ENCODE measurements around the gene CLEC6A.

The CLEC6A gene

DNA sequence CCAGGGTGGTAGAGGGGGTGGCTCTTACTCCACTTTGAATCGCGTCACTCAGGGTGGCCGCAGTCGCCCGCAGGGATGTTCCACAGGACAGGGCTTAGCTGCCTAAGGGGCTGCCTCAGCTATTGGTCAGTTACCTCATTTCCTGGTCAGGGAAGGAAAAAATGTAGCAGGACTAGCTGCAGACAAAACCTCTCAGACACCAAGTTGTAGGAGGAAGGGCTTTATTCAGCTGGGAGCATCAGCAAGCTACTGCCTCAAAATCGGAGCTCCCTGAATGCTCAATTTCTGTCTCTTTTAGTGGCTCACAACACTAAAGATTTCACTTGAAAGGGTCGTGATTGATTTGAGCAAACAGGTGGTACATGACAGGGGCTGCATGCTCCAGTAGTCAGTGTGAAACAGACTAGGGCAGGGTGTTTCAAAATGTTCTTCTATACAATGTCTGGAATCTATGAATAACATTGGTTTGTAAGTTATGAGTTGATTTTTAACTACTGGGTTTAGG lies 6.4 kb upstream of the CLEC6A start:
- DNase-seq = no peak
- no peaks in the 10 kb centered on the region for H3K9me3 ChIP-seq (ENCODE audit: severe bottlenecking)

DNA sequence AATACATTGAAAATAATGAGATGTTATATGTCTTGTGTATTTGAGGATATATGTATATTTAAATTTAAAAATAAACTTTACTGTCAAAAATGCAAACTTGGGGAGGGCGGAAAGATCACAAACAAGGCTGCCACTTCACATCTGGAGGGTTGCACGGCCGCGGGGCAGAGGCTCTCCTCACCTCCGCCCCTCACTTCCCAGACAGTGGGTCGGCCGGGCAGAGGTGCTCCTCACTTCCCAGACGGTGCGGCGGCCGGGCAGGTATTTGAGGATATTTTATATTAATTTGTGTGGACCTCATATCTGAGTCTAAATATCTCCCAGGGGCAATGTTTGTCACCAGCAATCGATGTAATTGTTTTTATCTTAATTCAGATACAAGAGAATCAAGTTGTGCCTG lies 3.7 kb upstream of the CLEC6A start:
- no peak overlapping the region for H3K4me3 ChIP-seq (ENCODE audit: low read depth, low read length)
- TF ChIP-seq, protein P1, sequence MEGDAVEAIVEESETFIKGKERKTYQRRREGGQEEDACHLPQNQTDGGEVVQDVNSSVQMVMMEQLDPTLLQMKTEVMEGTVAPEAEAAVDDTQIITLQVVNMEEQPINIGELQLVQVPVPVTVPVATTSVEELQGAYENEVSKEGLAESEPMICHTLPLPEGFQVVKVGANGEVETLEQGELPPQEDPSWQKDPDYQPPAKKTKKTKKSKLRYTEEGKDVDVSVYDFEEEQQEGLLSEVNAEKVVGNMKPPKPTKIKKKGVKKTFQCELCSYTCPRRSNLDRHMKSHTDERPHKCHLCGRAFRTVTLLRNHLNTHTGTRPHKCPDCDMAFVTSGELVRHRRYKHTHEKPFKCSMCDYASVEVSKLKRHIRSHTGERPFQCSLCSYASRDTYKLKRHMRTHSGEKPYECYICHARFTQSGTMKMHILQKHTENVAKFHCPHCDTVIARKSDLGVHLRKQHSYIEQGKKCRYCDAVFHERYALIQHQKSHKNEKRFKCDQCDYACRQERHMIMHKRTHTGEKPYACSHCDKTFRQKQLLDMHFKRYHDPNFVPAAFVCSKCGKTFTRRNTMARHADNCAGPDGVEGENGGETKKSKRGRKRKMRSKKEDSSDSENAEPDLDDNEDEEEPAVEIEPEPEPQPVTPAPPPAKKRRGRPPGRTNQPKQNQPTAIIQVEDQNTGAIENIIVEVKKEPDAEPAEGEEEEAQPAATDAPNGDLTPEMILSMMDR (IDR thresholded peaks at IDR 0.05; ENCODE audit: low read depth, low read length) = no peak
- H3K36me3 ChIP-seq = no peaks in the 10 kb centered on the region
- no peaks in the 10 kb centered on the region for H3K27me3 ChIP-seq (ENCODE audit: insufficient read depth, low read depth, severe bottlenecking)
- H3K9me3 ChIP-seq (ENCODE audit: severe bottlenecking) = no peaks in the 10 kb centered on the region
- DNase-seq = no peak
- H3K27ac ChIP-seq = no peak overlapping the region

More for the DNA sequence above, 6.4 kb upstream of the CLEC6A start:
- Histone ChIP-seq H3K27ac (no peak overlapping the region), H3K27me3 (ENCODE audit: insufficient read depth, low read depth, severe bottlenecking) (no peaks in the 10 kb centered on the region), H3K36me3 (no peaks in the 10 kb centered on the region), H3K4me3 (ENCODE audit: low read depth, low read length) (no peak overlapping the region)
- TF ChIP-seq, protein P1 (IDR thresholded peaks at IDR 0.05; ENCODE audit: low read depth, low read length) = no peak

DNA sequence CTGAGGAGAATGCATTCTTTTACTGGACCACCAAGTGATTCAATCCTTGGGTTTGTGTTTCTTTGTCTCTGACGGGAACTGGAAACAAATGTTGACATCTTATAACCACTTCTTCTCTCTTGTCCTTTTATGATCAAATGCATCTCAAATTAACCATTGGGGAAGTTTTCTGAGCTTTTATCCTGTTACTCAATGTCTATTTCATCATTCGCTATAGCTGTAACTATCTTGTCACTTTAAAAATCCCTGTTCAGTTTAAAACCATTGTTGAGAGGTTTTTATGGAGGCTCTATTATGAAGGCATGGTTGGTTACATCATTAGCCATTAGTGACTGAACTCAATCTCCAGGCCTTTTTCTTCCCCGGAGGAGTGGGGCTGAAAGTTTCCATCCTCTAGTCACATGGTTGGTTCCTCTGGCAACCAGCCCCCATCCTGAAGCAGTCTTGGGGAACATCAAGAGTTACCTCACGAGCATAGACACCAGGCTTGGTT lies 2.7 kb upstream of the CLEC6A start:
- Histone ChIP-seq H3K9me3 (ENCODE audit: severe bottlenecking) (no peaks in the 10 kb centered on the region), H3K36me3 (no peaks in the 10 kb centered on the region), H3K4me3 (ENCODE audit: low read depth, low read length) (no peak overlapping the region), H3K27me3 (ENCODE audit: insufficient read depth, low read depth, severe bottlenecking) (no peaks in the 10 kb centered on the region), H3K27ac (no peak overlapping the region)
- no peak for DNase-seq
- TF ChIP-seq, protein P1 (IDR thresholded peaks at IDR 0.05; ENCODE audit: low read depth, low read length) = no peak

DNA sequence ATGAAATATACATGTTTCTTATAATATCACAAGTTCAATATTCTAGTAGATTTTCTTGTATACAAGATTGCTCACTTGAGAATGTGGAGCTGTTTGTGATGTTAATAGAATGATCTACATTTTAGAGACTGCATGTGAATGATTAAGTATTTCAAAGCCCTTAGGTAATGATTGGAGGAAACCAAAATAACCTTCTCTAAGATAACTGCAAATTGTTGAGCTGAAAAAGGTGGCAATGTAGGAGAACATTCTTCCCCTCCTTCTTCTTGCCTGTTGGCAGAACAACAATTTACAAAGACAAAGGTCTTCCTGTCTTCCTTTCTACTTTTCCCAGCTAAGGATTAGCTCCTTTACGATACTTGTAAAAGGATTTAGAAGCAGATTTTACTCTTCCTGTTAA lies 2.0 kb upstream of the CLEC6A start:
- TF ChIP-seq, protein P1 (IDR thresholded peaks at IDR 0.05; ENCODE audit: low read depth, low read length) = no peak
- Histone ChIP-seq H3K36me3 (no peaks in the 10 kb centered on the region), H3K9me3 (ENCODE audit: severe bottlenecking) (no peaks in the 10 kb centered on the region), H3K27me3 (ENCODE audit: insufficient read depth, low read depth, severe bottlenecking) (no peaks in the 10 kb centered on the region), H3K27ac (no peak overlapping the region), H3K4me3 (ENCODE audit: low read depth, low read length) (no peak overlapping the region)
- DNase-seq = no peak

DNA sequence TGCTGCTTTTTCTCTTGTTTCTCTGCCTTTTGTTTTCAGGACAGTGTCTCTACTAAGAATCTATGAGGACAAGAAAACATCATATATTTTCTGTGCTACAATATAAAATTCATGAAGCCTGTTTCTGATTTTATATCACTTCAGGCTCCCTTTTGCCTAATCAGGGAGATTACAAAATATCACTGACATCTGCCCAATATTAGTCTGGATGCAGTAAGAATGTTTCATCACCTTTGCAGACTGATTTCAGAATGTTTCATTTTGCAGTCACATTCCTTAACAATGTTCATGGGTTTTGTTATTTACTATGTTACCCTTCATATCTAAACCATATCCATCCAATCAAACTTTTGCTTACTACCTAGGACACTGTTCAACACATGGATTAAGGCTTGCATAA lies 491 bp upstream of the CLEC6A start:
- H3K27me3 ChIP-seq (ENCODE audit: insufficient read depth, low read depth, severe bottlenecking) = no peaks in the 10 kb centered on the region
- H3K9me3 ChIP-seq (ENCODE audit: severe bottlenecking) = no peaks in the 10 kb centered on the region
- TF ChIP-seq, protein P1 (IDR thresholded peaks at IDR 0.05; ENCODE audit: low read depth, low read length) = no peak
- no peaks in the 10 kb centered on the region for H3K36me3 ChIP-seq
- DNase-seq = no peak
- no peak overlapping the region for H3K27ac ChIP-seq
- H3K4me3 ChIP-seq (ENCODE audit: low read depth, low read length) = no peak overlapping the region

DNA sequence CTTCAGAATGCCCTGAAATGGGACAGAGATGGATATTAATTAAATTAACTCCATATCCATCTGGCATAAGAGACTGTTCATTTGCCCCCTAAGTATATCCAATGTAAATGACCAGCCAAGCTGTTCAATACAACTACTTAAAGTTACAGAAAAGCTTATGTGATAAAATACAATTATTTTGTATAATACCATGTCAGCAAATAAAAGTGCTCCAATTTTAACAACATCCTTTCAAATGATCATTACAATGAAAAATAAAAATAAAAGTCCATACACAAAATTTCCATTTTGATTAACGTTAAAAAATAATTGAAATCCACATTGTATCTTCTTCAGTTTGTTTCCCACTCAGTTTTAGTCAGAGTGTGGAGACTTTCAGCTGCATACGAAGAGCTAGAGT lies 5.7 kb downstream of the CLEC6A start:
- Histone ChIP-seq H3K27me3 (ENCODE audit: insufficient read depth, low read depth, severe bottlenecking) (no peaks in the 10 kb centered on the region), H3K27ac (no peak overlapping the region), H3K36me3 (no peaks in the 10 kb centered on the region), H3K9me3 (ENCODE audit: severe bottlenecking) (no peaks in the 10 kb centered on the region), H3K4me3 (ENCODE audit: low read depth, low read length) (no peak overlapping the region)
- TF ChIP-seq, protein P1 (IDR thresholded peaks at IDR 0.05; ENCODE audit: low read depth, low read length) = no peak
- DNase-seq = no peak
